Sciatic nerve (tissue), 2 donors: ENCODE data around the gene PLA2G15. TPM values are rescaled to one million over a fixed set of nuclear protein-coding genes. Genes with fewer than 3 reads are reported as not detected.
A peak's percentile ranks its signal among the peaks of the same experiment; 100 is the strongest.

Source experiments
- ATAC-seq: fragments of 200-7000 bp; cut with Tn5 transposase; one replicate; pipeline ENCODE4 v1.9.1; 2020; ENCODE audit warnings: mild to moderate bottlenecking, moderate library complexity
- DNase-seq: peaks from one replicate; pipeline ENCODE4 v3.0.0-alpha.2; 2020; ENCODE audit warnings: low spot score
- intact Hi-C: fragments of 100-400 bp; cut with DNase I; formaldehyde crosslinking; loops from one replicate; pipeline ENCODE4 v1.14.2; 2022
- total RNA-seq: library from RNA; stranded (reverse); fragmentation: NEBNext Ultra II Directional; extraction: Animal tissue kit (Norgen Biotek cat#: 25700); gene quantifications from one replicate; pipeline ENCODE4 v1.2.1, GENCODE V29; 2021
- donor health status: DM: no; HTN: no; CAD: no.
- donor health status: DM: no; HTN: no; CAD: no.

Gene PLA2G15
- total RNA-seq, 1 donor from 2014 or later = 17.4 TPM

- ATAC-seq (no peak), DNase-seq (no peak)
- intact Hi-C loops = no loop called here
Observed at GRCh38 chr16:68246666-68247065, 1.5 kb downstream of the PLA2G15 start.

DNA sequence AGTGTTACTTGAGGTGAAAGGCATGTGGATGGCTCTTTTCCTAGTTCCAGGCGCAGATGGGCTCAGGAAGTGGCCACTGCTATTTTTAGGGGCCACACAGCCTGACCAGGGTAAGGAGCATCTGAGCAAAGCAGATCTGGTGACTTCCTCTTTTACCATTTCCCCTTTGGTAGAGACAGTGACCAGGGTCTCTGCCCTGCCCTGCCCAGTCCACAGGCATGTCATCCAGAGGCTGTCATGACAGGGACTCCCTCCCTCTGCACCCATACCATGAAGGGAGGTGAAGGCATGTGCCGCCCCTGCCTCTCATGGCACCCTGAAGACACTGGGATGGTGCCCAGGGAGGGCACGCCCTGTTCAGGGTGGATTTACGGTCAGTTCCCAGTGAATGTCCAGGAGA is 2.2 kb downstream of the PLA2G15 start:
- no peak for DNase-seq
- ATAC-seq = peak; percentile 22
- intact Hi-C loops = no loop called here

GRCh38 chr16:68247932-68248331 is 2.8 kb downstream of the PLA2G15 start:
- intact Hi-C loops = no loop called here
- ATAC-seq (no peak), DNase-seq (no peak)

GRCh38 chr16:68249371-68249770 is 4.2 kb downstream of the PLA2G15 start:
- DNase-seq (no peak), ATAC-seq (no peak)
- intact Hi-C loops = no loop called here

- no peak for DNase-seq
- intact Hi-C loops = no loop called here
- no peak for ATAC-seq
Observed at GRCh38 chr16:68250951-68251350, 5.8 kb downstream of the PLA2G15 start.

DNA sequence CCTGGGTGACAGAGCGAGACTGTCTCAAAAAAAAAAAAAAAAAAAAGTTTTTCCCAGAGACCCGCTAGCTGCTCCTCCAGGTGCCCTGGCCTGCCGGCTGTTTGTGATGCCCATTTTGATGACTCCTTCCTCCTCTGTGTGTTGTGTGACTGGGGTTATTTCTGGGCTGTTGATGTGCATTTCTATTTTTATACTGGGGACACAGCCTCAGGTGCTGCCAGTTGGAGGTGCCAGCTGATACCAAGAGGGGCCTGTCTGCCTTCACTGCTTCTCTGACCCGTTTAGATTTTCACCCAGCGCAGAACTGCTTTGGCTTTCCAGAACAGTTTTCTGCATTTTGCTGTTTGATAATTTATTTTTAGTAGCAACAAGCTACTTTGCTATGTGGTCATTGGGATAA is 6.7 kb downstream of the PLA2G15 start:
- no peak for DNase-seq
- intact Hi-C loops = no loop called here
- ATAC-seq = no peak

GRCh38 chr16:68252383-68252782 is 7.2 kb downstream of the PLA2G15 start:
- DNase-seq (no peak), ATAC-seq (no peak)
- intact Hi-C loops = no loop called here

DNA sequence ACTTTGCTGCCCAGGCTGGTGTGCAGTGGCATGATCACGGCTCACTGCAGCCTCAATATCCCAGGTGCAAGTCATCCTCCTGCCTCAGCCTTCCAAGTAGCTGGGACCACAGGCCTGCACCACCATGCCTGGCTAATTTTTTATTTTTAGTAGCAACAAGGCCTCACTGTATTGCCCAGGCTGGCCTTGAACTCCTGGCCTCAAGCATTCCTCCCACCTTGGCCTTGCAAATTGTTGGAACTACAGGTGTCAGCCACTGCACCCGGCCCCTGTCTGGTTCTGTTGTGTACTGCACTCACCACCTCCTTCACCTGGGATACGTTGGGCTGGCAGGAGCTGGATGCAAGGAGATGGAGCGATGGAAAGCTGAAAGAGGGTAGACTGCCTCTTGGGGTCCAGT is 8.5 kb downstream of the PLA2G15 start:
- ATAC-seq (no peak), DNase-seq (no peak)
- intact Hi-C loops = no loop called here

DNA sequence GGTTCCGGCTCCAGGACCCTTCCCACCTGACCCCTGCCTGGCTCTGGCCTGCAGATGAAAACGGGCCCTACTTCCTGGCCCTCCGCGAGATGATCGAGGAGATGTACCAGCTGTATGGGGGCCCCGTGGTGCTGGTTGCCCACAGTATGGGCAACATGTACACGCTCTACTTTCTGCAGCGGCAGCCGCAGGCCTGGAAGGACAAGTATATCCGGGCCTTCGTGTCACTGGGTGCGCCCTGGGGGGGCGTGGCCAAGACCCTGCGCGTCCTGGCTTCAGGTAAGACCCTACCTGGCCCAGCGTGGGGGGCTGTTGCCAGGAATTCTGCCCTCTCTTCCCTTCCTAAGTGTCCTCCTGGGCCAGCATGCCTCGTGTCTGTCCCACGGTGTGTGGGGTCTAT is 10.5 kb downstream of the PLA2G15 start:
- ATAC-seq = no peak
- intact Hi-C loops = no loop called here
- DNase-seq = no peak

DNA sequence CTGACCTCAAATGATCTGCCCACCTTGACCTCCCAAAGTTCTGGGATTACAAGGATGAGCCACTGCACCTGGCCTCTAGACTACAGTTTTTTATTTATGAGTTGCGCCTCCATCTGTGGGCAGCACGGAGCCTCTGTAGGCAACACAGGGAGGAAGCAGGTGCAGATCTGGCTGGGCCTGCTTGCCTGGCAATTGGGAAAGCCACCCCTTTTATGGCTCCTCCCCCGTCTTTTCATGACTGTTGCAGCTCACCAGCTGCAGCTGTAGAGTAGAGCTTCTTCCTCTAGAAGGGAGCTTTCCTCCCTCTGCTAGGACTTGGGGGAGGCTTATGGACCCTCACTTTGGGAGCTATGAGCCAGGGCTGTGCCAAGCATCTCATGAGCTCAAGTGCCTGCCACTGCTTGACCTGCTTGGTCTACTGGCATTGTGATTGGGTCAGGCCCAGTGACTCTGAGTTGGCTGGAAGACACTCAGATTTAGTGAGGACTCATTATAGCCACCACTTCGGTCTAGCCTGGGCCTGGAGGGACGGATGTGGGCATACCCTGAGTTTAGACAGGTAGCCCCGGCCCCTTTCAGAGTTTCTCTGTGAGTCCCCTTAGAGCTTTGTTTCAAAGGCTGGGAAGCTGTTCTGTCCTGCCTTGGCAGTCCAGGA is 12.2 kb downstream of the PLA2G15 start:
- intact Hi-C loops = no loop called here
- ATAC-seq (peak; percentile 20), DNase-seq (no peak)

DNA sequence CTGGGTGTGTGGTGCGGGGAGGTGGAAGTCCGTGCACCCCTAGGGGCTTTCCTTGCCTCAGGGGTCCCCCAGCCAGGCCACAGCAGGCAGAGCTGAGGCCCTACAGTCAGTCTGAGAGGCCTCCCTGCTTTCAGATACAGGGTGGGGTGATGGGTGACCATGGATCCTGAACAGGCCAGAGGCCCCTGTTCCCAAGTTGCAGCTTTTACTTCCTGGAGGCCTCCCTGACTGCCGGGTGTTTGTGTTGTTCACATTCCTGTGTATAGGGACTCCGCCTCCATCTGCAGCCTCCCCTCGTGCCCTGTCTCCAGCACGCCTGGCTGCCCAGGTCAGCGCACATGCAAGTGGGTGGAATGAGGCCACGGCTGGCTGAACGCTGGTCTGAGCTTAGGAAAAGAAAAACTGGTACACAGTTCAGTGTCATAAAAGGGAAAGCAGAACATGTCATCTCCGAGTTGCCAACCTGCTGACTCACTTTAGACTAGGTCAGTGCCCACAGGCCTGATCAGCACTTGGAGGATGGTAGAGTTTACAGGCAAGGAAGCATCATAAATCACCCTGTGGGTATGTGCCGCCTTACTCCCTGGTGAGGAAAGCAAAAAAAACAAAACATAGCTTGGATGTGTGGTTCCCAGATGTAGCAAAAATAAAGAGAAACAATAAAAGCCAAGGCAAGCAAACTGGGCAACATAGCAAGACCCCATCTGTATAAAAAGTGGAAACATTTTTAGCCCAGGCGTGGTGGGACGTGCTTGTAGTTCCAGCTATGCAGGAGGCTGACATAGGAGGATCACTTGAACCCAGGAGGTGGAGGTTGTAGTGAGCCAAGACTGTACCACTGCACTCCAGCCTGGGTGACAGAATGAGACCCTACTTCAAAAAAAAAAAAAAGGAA is 13.0 kb downstream of the PLA2G15 start:
- DNase-seq (no peak), ATAC-seq (peak; percentile 37)
- intact Hi-C loops = no loop called here

GRCh38 chr16:68259007-68259825 is 14.0 kb downstream of the PLA2G15 start:
- ATAC-seq (no peak), DNase-seq (no peak)
- intact Hi-C loops = no loop called here

- DNase-seq (no peak), ATAC-seq (no peak)
- intact Hi-C loops = loop anchor here (5.0 kb wide), 1 partner anchor 69 kb away; no protein-coding TSS in a partner anchor
Observed at GRCh38 chr16:68263559-68264127, 18.5 kb downstream of the PLA2G15 start.

DNA sequence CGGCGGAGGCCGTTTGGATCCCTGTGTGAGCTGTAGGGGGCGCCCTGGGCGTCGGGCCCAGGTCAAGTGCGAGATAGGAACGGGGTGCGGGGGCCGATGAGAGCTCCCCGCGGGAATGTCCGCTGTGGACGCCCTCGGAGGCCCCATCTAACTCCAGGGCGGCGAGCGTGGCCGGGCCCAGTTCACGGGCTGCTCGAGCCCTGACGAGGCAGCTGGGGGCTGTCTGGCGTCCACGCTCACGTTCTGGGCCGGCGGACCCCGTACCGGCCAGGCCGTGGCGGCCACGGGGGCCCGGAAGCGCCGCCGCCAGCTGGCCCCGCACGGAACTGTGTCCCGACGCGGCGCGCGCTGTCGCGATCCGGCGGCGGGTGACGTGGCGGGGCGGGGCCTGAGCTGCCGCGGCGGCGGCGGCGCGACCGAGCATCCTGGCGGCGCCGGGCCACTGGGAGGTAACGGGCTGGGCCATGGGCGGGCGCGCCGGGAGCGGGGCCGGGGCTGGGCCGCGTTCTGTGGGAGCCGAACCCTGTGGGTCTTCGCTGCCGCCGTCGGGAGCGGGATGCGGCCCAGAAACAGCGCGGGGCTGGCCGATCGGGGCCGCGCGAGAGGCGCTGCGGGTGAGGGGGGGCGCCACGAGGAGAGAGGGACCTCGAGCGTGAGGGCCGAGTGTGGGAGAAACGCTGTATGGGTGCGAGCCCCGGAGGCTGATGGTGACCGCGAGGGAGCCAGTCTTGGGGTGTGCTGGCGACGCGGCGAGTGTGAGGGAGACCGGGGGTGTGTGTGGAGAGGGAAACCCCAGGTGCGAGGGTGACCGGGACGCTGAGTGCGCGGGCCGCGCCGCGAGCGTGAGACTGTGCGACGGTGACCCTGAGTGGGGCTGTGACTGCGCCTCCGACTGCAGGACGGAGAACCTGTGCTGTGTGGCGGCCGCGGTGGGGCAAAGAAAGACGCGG is 19.2 kb downstream of the PLA2G15 start, which contains the start of gene SLC7A6:
Gene SLC7A6, plus strand, starts transcription at position 399 of the 950 bp plus-strand sequence. CDS start 10,201 bp downstream, outside the sequence.
- peak; percentile 62 for ATAC-seq
- DNase-seq = peak; percentile 84
- intact Hi-C loops = loop anchor here (5.0 kb wide), 1 partner anchor 68 kb away; no protein-coding TSS in a partner anchor

GRCh38 chr16:68265078-68265920 is 20.1 kb downstream of the PLA2G15 start:
- DNase-seq (peak; percentile 71), ATAC-seq (peak; percentile 73)
- intact Hi-C loops = no loop called here

- DNase-seq = no peak
- no peak for ATAC-seq
- intact Hi-C loops = no loop called here
Observed at GRCh38 chr16:68267612-68268405, 22.6 kb downstream of the PLA2G15 start.
